Measurements from ENCODE around the gene METTL4.

The METTL4 gene

DNA sequence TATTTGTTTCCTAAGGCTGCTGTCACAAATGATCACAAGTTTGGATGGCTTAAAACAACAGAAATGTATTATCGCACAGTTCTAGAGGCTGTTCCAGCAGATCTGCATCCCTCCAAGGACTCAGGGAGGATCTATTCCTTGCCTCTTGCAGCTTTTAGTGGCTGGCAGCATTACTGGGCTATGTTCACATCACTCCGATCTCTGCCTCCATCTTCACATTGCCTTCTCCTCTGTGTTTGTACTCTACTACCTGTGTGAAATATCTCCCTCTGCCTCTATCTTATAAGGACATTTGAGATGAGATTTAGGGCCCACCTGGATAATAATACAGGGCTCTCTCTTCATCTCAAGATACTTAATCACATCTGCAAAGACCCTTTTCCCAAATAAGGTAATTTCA, 19.0 kb upstream of the METTL4 start:
- Histone ChIP-seq H3K27me3 (ENCODE audit: control insufficient read depth, insufficient read depth, low read length, poor library complexity, severe bottlenecking) (no peaks in the 10 kb centered on the region), H3K27ac (ENCODE audit: insufficient read depth, low read depth, low read length, poor library complexity, severe bottlenecking) (no peak overlapping the region), H3K4me1 (ENCODE audit: control insufficient read depth, insufficient read depth, low read length) (no peaks in the 10 kb centered on the region), H3K9me3 (ENCODE audit: control insufficient read depth, low read length) (no peaks in the 10 kb centered on the region), H3K4me3 (ENCODE audit: insufficient read depth, low read depth, low read length) (no peak overlapping the region), H3K36me3 (ENCODE audit: control insufficient read depth, insufficient read depth, low read length) (peaks cover 42% of the 10 kb centered on the region)
- 93 to 99% methylated on average over 2 of the region's 2 CpGs for WGBS, 2 experiments

DNA sequence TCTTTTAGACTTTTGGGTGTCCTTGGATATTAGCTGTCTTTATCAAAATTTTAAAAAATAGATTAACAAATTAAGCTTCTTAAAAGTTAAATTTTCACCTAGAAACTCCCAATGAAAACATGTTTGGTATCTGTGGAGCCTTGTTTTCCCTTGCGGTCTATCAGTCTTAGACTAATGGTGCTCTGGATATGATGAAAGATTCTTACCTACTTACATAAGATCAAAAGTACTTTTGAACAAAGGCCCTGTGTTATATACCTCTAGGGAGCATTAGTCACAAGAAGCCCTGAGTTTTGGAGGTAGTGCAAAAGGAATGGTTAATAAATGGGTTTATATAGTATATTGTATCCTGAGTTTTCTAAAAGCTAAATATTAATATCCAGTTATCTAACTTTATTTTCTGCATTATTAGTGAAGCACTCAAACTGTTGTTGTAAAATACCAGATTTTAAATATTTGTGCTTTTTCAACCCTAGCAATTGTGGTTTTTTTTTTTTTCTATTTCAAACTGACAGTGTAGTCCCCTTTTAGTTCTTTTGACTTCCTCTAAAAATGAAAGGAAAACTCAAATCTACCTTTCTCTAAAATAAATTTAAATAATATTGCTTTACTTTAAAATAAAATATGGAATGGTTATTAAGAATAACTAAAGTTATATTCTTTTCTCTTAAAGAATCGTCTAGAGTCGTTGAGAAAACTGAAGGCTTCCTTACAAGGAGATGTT, 18.2 kb upstream of the METTL4 start:
- Histone ChIP-seq H3K4me1 (ENCODE audit: control insufficient read depth, insufficient read depth, low read length) (no peaks in the 10 kb centered on the region), H3K27ac (ENCODE audit: insufficient read depth, low read depth, low read length, poor library complexity, severe bottlenecking) (no peak overlapping the region), H3K27me3 (ENCODE audit: control insufficient read depth, insufficient read depth, low read length, poor library complexity, severe bottlenecking) (no peaks in the 10 kb centered on the region), H3K36me3 (ENCODE audit: control insufficient read depth, insufficient read depth, low read length) (peaks cover 46% of the 10 kb centered on the region), H3K4me3 (ENCODE audit: insufficient read depth, low read depth, low read length) (no peak overlapping the region), H3K9me3 (ENCODE audit: control insufficient read depth, low read length) (no peaks in the 10 kb centered on the region)
- 92 to 100% methylated on average over 2 to 3 of the region's 3 CpGs for WGBS, 2 experiments

- 96 to 98% methylated on average over 5 of the region's 5 CpGs for WGBS, 2 experiments
- H3K9me3 ChIP-seq (ENCODE audit: control insufficient read depth, low read length): no peaks in the 10 kb centered on the region
- peaks cover 46% of the 10 kb centered on the region for H3K36me3 ChIP-seq (ENCODE audit: control insufficient read depth, insufficient read depth, low read length)
- H3K27me3 ChIP-seq (ENCODE audit: control insufficient read depth, insufficient read depth, low read length, poor library complexity, severe bottlenecking): no peaks in the 10 kb centered on the region
- H3K4me1 ChIP-seq (ENCODE audit: control insufficient read depth, insufficient read depth, low read length): no peaks in the 10 kb centered on the region
- no peak overlapping the region for H3K27ac ChIP-seq (ENCODE audit: insufficient read depth, low read depth, low read length, poor library complexity, severe bottlenecking)
- H3K4me3 ChIP-seq (ENCODE audit: insufficient read depth, low read depth, low read length): no peak overlapping the region
Observed at GRCh38 chr18:2588666-2589344, 17.5 kb upstream of the METTL4 start.

GRCh38 chr18:2587788-2588187, 16.5 kb upstream of the METTL4 start:
- 97 to 100% methylated on average over 3 of the region's 3 CpGs for WGBS, 2 experiments
- Histone ChIP-seq H3K4me3 (ENCODE audit: insufficient read depth, low read depth, low read length) (no peak overlapping the region), H3K4me1 (ENCODE audit: control insufficient read depth, insufficient read depth, low read length) (no peaks in the 10 kb centered on the region), H3K27me3 (ENCODE audit: control insufficient read depth, insufficient read depth, low read length, poor library complexity, severe bottlenecking) (no peaks in the 10 kb centered on the region), H3K36me3 (ENCODE audit: control insufficient read depth, insufficient read depth, low read length) (peaks cover 38% of the 10 kb centered on the region), H3K9me3 (ENCODE audit: control insufficient read depth, low read length) (no peaks in the 10 kb centered on the region), H3K27ac (ENCODE audit: insufficient read depth, low read depth, low read length, poor library complexity, severe bottlenecking) (no peak overlapping the region)

DNA sequence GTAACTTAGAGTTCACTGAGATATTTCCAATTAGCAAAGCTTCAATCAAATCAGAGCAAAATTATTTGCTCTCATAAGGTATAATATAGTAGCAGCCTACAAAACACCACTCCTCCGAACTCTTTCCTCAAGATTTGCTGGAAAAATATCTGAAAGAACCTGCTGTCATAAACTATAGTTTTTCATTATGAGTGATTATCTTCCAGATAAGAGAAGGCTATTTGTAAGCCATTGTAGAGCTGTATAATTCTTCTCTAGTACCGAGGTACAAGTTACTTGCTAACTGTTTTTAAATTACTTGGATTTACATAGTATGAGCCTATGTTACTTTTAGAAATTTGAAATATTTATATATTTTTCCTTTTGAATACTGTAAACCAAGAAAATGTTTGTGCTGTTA, 2.1 kb upstream of the METTL4 start:
- 71% methylated on average over 1 of the region's 2 CpGs; no CpG with 5 or more reads in 1 of the 2 experiments for WGBS, 2 experiments
- H3K36me3 ChIP-seq (ENCODE audit: control insufficient read depth, insufficient read depth, low read length): peaks cover 23% of the 10 kb centered on the region

DNA sequence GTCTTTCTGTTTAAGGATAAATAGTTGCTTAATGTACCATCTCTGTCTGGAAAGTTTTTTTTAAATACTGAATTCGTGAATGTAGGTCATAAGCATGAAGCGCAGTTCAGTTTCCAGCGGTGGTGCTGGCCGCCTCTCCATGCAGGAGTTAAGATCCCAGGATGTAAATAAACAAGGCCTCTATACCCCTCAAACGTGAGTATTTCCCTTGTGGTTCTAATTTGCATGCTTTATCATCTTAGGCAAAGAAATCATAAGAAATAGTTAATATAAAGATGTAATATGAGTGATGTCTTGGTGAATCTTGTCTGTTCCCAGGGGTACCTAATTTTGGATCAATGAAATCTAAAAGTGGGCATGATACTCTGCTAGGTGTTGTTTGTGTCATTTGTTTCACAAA, 1.6 kb upstream of the METTL4 start:
- 20 to 21% methylated on average over 5 of the region's 5 CpGs for WGBS, 2 experiments
- peaks cover 18% of the 10 kb centered on the region for H3K36me3 ChIP-seq (ENCODE audit: control insufficient read depth, insufficient read depth, low read length)
- peaks cover 6% of the 10 kb centered on the region for H3K4me1 ChIP-seq (ENCODE audit: control insufficient read depth, insufficient read depth, low read length)
- peak overlapping the region; percentile 65 for H3K4me3 ChIP-seq (ENCODE audit: insufficient read depth, low read depth, low read length)
- no peaks in the 10 kb centered on the region for H3K9me3 ChIP-seq (ENCODE audit: control insufficient read depth, low read length)
- no peaks in the 10 kb centered on the region for H3K27me3 ChIP-seq (ENCODE audit: control insufficient read depth, insufficient read depth, low read length, poor library complexity, severe bottlenecking)
- no peak overlapping the region for H3K27ac ChIP-seq (ENCODE audit: insufficient read depth, low read depth, low read length, poor library complexity, severe bottlenecking)

More for the DNA sequence above, 2.1 kb upstream of the METTL4 start:
- H3K4me1 ChIP-seq (ENCODE audit: control insufficient read depth, insufficient read depth, low read length): peaks cover 6% of the 10 kb centered on the region
- H3K27ac ChIP-seq (ENCODE audit: insufficient read depth, low read depth, low read length, poor library complexity, severe bottlenecking): no peak overlapping the region
- H3K9me3 ChIP-seq (ENCODE audit: control insufficient read depth, low read length): no peaks in the 10 kb centered on the region
- H3K4me3 ChIP-seq (ENCODE audit: insufficient read depth, low read depth, low read length): peak overlapping the region; percentile 65
- H3K27me3 ChIP-seq (ENCODE audit: control insufficient read depth, insufficient read depth, low read length, poor library complexity, severe bottlenecking): no peaks in the 10 kb centered on the region

- peaks cover 11% of the 10 kb centered on the region for H3K36me3 ChIP-seq (ENCODE audit: control insufficient read depth, insufficient read depth, low read length)
- no peak overlapping the region for H3K27ac ChIP-seq (ENCODE audit: insufficient read depth, low read depth, low read length, poor library complexity, severe bottlenecking)
- H3K4me3 ChIP-seq (ENCODE audit: insufficient read depth, low read depth, low read length): peak overlapping the region; percentile 65
- H3K4me1 ChIP-seq (ENCODE audit: control insufficient read depth, insufficient read depth, low read length): peaks cover 6% of the 10 kb centered on the region
- 4 to 8% methylated on average over 1 of the region's 1 CpG for WGBS, 2 experiments
- H3K27me3 ChIP-seq (ENCODE audit: control insufficient read depth, insufficient read depth, low read length, poor library complexity, severe bottlenecking): no peaks in the 10 kb centered on the region
- H3K9me3 ChIP-seq (ENCODE audit: control insufficient read depth, low read length): no peaks in the 10 kb centered on the region
Observed at GRCh38 chr18:2572171-2572569, 865 bp upstream of the METTL4 start.

DNA sequence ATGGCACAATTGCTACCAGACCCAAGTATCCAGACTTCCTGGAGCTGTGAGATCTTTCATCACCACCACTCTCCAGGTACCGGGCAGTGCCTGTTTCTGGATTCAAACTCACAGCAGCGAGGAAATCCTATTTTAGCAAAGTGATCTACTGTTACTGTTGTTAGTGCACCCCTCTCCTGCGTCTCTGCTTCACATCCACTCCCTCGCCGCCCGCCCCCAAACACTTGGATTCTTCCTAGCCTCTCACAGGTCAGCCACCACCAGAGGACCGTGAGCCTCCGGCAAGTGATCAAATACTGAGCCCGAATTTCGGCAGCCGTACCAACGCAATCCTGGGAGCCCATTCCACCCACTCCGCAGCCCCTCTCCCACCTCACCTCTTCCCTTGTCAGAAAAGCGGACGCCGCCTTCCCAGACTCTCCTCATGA, 519 bp downstream of the METTL4 start:
- Histone ChIP-seq H3K27ac (ENCODE audit: insufficient read depth, low read depth, low read length, poor library complexity, severe bottlenecking) (peak overlapping the region; percentile 93), H3K36me3 (ENCODE audit: control insufficient read depth, insufficient read depth, low read length) (peaks cover 12% of the 10 kb centered on the region), H3K9me3 (ENCODE audit: control insufficient read depth, low read length) (no peaks in the 10 kb centered on the region), H3K4me3 (ENCODE audit: insufficient read depth, low read depth, low read length) (peak overlapping the region; percentile 65), H3K27me3 (ENCODE audit: control insufficient read depth, insufficient read depth, low read length, poor library complexity, severe bottlenecking) (no peaks in the 10 kb centered on the region), H3K4me1 (ENCODE audit: control insufficient read depth, insufficient read depth, low read length) (peaks cover 6% of the 10 kb centered on the region)
- WGBS, 2 experiments: 0% methylated on average over 16 of the region's 16 CpGs

DNA sequence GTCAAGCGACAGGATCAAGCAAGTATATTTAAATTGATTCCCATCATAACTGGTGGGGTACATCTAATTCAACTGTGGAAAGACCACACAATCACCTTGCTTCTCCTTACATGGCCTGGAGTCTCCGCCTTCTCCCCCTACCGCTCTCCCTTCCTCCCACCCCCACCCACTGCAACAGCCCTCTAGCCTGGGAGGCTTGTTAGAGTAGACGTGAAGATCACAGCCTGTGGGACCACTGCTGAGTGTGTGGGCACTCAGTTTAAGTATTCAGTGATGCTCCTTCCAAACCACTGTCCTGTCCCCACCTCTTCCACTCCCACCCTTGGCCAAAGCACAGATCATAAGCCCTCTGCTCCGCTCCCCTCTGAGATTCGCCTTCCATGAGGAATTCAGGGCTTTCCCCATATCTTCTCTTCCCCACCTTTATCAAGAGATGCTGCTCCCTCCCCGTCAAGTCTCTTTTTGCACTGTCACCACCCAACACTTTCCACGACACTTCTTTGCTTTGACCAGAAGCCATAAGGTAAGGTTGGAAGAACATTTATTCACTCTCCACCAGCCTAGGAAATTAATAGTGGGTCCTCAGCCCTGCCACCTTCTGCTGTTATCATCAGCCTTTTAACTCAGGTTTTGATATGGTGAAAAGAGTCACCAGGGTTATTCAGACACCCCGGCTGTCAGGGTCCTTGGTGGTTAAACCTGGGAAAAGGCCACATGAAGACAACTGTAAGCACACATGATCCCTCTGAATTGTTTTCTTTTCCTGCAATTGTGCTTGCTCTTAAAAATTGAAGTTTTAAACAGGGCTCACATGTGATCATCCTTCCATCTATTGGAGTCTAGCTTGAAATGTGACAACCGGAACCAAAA, 1.7 kb downstream of the METTL4 start:
- Histone ChIP-seq H3K9me3 (ENCODE audit: control insufficient read depth, low read length) (no peaks in the 10 kb centered on the region), H3K4me3 (ENCODE audit: insufficient read depth, low read depth, low read length) (peak overlapping the region; percentile 65), H3K27me3 (ENCODE audit: control insufficient read depth, insufficient read depth, low read length, poor library complexity, severe bottlenecking) (no peaks in the 10 kb centered on the region), H3K4me1 (ENCODE audit: control insufficient read depth, insufficient read depth, low read length) (peaks cover 6% of the 10 kb centered on the region), H3K27ac (ENCODE audit: insufficient read depth, low read depth, low read length, poor library complexity, severe bottlenecking) (no peak overlapping the region), H3K36me3 (ENCODE audit: control insufficient read depth, insufficient read depth, low read length) (peaks cover 4% of the 10 kb centered on the region)
- 73 to 84% methylated on average over 10 of the region's 10 CpGs for WGBS, 2 experiments

DNA sequence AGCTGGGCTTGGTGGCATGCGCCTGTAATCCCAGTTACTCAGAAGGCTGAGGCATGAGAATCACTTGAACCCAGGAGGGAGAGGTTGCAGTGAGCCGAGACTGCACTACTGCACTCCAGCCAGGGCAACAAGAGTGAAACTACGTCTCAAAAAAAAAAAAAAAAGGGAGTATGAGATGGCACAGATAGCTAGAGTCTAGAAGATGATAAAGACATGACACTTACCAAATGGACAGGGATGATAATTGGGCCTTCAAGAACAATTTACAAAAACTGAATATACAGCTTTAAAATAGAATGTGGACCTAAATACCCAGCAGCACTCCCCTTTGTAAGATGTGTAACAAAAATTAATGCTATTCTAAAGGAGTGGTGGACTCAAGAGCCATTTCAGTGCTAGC, 2.7 kb downstream of the METTL4 start:
- Histone ChIP-seq H3K27me3 (ENCODE audit: control insufficient read depth, insufficient read depth, low read length, poor library complexity, severe bottlenecking) (no peaks in the 10 kb centered on the region), H3K27ac (ENCODE audit: insufficient read depth, low read depth, low read length, poor library complexity, severe bottlenecking) (no peak overlapping the region), H3K4me1 (ENCODE audit: control insufficient read depth, insufficient read depth, low read length) (peaks cover 6% of the 10 kb centered on the region), H3K4me3 (ENCODE audit: insufficient read depth, low read depth, low read length) (no peak overlapping the region), H3K36me3 (ENCODE audit: control insufficient read depth, insufficient read depth, low read length) (peaks cover 4% of the 10 kb centered on the region), H3K9me3 (ENCODE audit: control insufficient read depth, low read length) (no peaks in the 10 kb centered on the region)
- WGBS, 2 experiments: 89 to 90% methylated on average over 3 of the region's 3 CpGs
